Measurements from ENCODE around the gene CNBD2.
"Not testable (repeated sequence)": the region's sequence is repeated elsewhere in the genome, so short reads cannot be mapped to it uniquely, and the experiment has no call there.

CNBD2 gene

DNA sequence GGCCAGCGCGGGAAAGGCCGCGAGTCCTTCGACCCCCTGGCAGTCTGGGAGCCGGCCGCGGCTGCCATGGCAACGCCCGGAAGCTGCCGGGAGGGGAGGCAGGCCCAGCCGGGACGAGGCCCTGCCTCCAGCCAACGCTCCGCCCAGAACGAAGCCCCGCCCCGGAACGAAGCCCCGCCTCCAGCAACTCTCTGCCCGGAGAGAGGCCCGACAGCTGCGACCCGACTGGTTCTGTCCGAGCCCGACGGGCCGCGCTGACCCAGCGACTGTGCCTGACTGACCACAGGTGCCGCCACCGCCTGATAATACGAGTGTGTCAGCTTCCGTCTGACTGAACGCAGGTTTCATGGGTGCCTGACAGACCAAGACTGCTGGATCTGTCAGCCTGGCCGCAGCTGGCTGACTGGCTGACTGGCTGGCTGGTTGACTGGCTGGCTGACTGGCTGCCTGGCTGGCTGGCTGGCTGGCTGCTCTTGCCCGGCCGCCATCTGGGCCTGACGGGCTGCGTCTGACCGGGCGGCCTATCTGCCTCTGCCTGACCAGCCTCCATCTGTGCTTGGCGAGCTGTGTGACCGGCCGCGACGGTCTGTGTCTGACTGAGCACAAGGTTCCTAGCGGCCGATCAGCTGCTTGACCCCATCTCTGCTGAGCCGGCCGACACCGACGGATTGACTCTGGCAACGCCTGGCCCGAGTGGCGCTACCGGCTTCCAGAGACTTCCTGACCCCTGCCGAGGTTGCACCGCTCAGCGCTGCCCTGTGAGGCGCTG is 96.5 kb downstream of the CNBD2 start:
- peak; percentile 78 for DNase-seq

- no peak for DNase-seq
These were observed 97.1 kb downstream of the CNBD2 start for GRCh38 chr20:36065427-36065998.

DNA sequence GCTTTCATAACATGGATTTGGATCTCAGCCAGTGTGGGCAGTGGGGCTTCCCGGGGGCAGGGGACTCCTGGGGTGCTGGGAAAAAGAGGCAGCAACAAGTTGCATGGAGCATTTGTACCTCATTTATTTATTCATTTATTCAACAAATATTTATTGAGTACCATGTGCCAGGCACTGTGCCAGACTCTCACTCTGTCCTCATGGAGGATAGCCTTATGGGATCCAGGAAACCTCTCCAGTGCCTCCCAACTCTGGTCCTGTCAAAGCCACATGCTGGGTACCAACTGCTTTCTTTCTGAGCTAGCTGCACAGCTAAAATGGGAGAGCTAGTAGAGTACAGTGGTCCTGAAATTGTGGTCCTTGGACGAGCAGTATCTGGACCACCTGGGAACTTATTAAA is 98.4 kb downstream of the CNBD2 start:
- DNase-seq, result no peak

GRCh38 chr20:36068526-36068925 is 100.1 kb downstream of the CNBD2 start:
- not testable (repeated sequence) for DNase-seq

GRCh38 chr20:36070451-36070850 is 102.1 kb downstream of the CNBD2 start:
- DNase-seq, result no peak

- DNase-seq, result no peak
These were observed 103.5 kb downstream of the CNBD2 start for GRCh38 chr20:36071848-36072247.

GRCh38 chr20:36074983-36075382 is 106.6 kb downstream of the CNBD2 start:
- no peak for DNase-seq

- DNase-seq, result not testable (repeated sequence)
These were observed 109.4 kb downstream of the CNBD2 start for GRCh38 chr20:36077762-36078161.

DNA sequence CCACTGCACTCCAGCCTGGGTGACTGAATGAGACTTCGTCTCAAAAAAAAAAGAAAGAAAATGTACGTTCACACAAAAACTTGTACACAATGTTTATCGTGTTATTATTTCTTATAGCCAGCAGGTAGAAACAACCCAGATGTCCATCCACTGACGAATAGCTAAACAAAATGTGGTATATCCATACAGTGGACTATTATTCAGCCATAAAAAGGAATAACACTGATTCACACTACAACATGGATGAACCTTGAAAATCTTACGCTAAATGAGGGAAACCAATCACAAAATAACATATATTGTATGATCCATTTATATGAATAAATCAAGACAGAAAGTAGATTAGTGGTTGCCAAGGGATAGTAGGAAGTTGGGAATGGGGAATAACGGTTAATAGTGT is 111.1 kb downstream of the CNBD2 start:
- no peak for DNase-seq

DNA sequence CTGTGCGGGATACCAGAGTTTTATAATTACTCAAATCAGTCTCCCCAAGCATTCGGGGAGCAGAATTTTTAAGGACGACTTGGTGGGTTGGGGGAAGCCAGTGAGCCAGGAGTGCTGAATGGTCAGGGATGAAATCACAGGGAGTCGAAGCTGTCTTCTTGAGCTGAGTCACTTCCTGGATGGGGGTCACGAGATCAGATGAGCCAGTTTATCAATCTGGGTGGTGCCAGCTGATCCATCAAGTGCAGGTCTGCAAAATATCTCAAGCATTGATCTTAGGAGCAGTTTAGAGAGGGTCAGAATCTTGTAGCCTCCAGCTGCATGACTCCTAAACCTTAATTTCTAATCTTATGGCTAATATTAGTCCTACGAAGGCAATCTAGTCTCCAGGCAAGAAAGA is 111.6 kb downstream of the CNBD2 start:
- not testable (repeated sequence) for DNase-seq
